MCF 10A (cell line): Measurements from ENCODE around the gene C10orf95. TPM values are rescaled to one million over a fixed set of nuclear protein-coding genes. Genes with fewer than 3 reads are reported as not detected.

Source experiments
- BruUV-seq: library from RNA; stranded (reverse); fragments of 400-500 nt; replicated peaks from 2 replicates; lab custom pipeline; 2021; lab: Mats Ljungman, UMichigan
- CTCF ChIA-PET: fragments of 300-600 bp; sonication (Branson Sonifier 250); formaldehyde crosslinking; extraction: SDS; loops from one replicate; lab custom pipeline; 2021; ENCODE audit warnings: antibody characterized with exemption, inconsistent platforms; lab: Yijun Ruan, JAX
- POLR2A ChIA-PET: fragments of 300-600, 350-650 bp; sonication (Branson Sonifier 250); formaldehyde crosslinking; extraction: SDS; loops from one replicate; lab custom pipeline; 2020; ENCODE audit warnings: antibody characterized with exemption, inconsistent platforms; lab: Yijun Ruan, JAX
- DNase-seq: peaks from one replicate; pipeline ENCODE4 v3.0.0-alpha.2; 2018; ENCODE audit not compliant: unreplicated experiment
- H3K27ac Mint-ChIP-seq: one replicate; pipeline ENCODE4 v1.8.0; 2022; ENCODE audit warnings: mild to moderate bottlenecking, low read depth, mixed read lengths; ENCODE audit not compliant: unreplicated experiment
- H3K27me3 Mint-ChIP-seq: one replicate; pipeline ENCODE4 v1.8.0; 2022; ENCODE audit warnings: mixed read lengths; ENCODE audit not compliant: insufficient read depth, unreplicated experiment
- H3K36me3 Mint-ChIP-seq: one replicate; pipeline ENCODE4 v1.8.0; 2022; ENCODE audit warnings: mild to moderate bottlenecking, moderate library complexity, mixed read lengths; ENCODE audit not compliant: insufficient read depth, unreplicated experiment
- H3K4me1 Mint-ChIP-seq: one replicate; pipeline ENCODE4 v1.8.0; 2022; ENCODE audit warnings: mixed read lengths; ENCODE audit not compliant: insufficient read depth, unreplicated experiment
- H3K4me3 Mint-ChIP-seq: one replicate; pipeline ENCODE4 v1.8.0; 2022; ENCODE audit warnings: mild to moderate bottlenecking, moderate library complexity, mixed read lengths; ENCODE audit not compliant: unreplicated experiment
- H3K9me3 Mint-ChIP-seq: one replicate; pipeline ENCODE4 v1.8.0; 2022; ENCODE audit warnings: mixed read lengths; ENCODE audit not compliant: unreplicated experiment
- CTCF ChIP-seq: fragments of 200-600 bp; IDR thresholded peaks from one replicate; pipeline ENCODE4 v1.8.0; 2022; ENCODE audit warnings: antibody characterized with exemption, mild to moderate bottlenecking; ENCODE audit not compliant: unreplicated experiment
- intact Hi-C: fragments of 100-400 bp; cut with micrococcal nuclease; formaldehyde crosslinking; loops from 2 replicates; pipeline ENCODE4 v1.14.1; 2022
- total RNA-seq: library from RNA; stranded (reverse); gene quantifications from 2 replicates; pipeline ENCODE4 v1.2.3, GENCODE V29; 2022

The C10orf95 gene
- total RNA-seq, 1 experiment from 2014 or later: 0.63 TPM

GRCh38 chr10:102403115-102403514, 48.2 kb downstream of the C10orf95 start:
- H3K36me3 Mint-ChIP-seq: peaks cover 41% of the 10 kb centered on the region
- H3K4me1 Mint-ChIP-seq: peaks cover 22% of the 10 kb centered on the region
- intact Hi-C loops: loop anchor here (2.0 kb wide), 1 partner anchor 18 kb away; the partner anchor contains the start of gene FBXL15
- no peak for DNase-seq
- no peak for TF ChIP-seq CTCF
- no peak overlapping the region for H3K4me3 Mint-ChIP-seq
- no peak overlapping the region for H3K27ac Mint-ChIP-seq
- BruUV-seq: no TSS peak
- H3K27me3 Mint-ChIP-seq: peaks cover 6% of the 10 kb centered on the region
- ChIA-PET CTCF (interaction anchor here (0.5 to 2.9 kb wide), 14 partner anchors 9 to 244 kb away, joined by 3 to 11 read pairs (median 4); no protein-coding TSS in a partner anchor), POLR2A (interaction anchor here (0.7 to 8.4 kb wide), 4 partner anchors 8 to 99 kb away, joined by 3 to 90 read pairs (median 4); partner anchors contain the start of genes ACTR1A, FBXL15 and NFKB2)
- H3K9me3 Mint-ChIP-seq: no peaks in the 10 kb centered on the region

GRCh38 chr10:102402512-102402896, 48.8 kb downstream of the C10orf95 start:
- no TSS peak for BruUV-seq
- Mint-ChIP-seq H3K27ac (no peak overlapping the region), H3K27me3 (peaks cover under 1% of the 10 kb centered on the region), H3K9me3 (no peaks in the 10 kb centered on the region), H3K4me3 (no peak overlapping the region), H3K4me1 (peaks cover 23% of the 10 kb centered on the region), H3K36me3 (peaks cover 47% of the 10 kb centered on the region)
- CTCF ChIA-PET: interaction anchor here (0.5 to 10.5 kb wide), 11 partner anchors 9 to 238 kb away, joined by 3 to 137 read pairs (median 5); partner anchors contain the start of genes CUEDC2 and FBXL15
- intact Hi-C loops: loop anchor here (2.0 kb wide), 1 partner anchor 18 kb away; the partner anchor contains the start of gene FBXL15
- no peak for DNase-seq
- POLR2A ChIA-PET: interaction anchor here (0.7 to 8.4 kb wide), 7 partner anchors 9 to 178 kb away, joined by 3 to 90 read pairs (median 4); partner anchors contain the start of genes ACTR1A, C10orf95, CUEDC2 and FBXL15
- no peak for TF ChIP-seq CTCF

GRCh38 chr10:102401735-102402511, 49.4 kb downstream of the C10orf95 start:
- intact Hi-C loops: loop anchor here (2.0 kb wide), 1 partner anchor 19 kb away; the partner anchor contains the start of gene FBXL15
- peak; percentile 87 for DNase-seq
- H3K4me1 Mint-ChIP-seq: peaks cover 23% of the 10 kb centered on the region
- H3K9me3 Mint-ChIP-seq: no peaks in the 10 kb centered on the region
- CTCF ChIA-PET: interaction anchor here (0.5 to 10.5 kb wide), 10 partner anchors 8 to 230 kb away, joined by 3 to 137 read pairs (median 4); partner anchors contain the start of genes CUEDC2 and FBXL15
- POLR2A ChIA-PET: interaction anchor here (0.7 to 8.4 kb wide), 9 partner anchors 8 to 177 kb away, joined by 3 to 90 read pairs (median 4); partner anchors contain the start of genes C10orf95, CUEDC2 and FBXL15
- no TSS peak for BruUV-seq
- peak overlapping the region; percentile 48 for H3K4me3 Mint-ChIP-seq
- H3K27ac Mint-ChIP-seq: no peak overlapping the region
- H3K36me3 Mint-ChIP-seq: peaks cover 50% of the 10 kb centered on the region
- no peaks in the 10 kb centered on the region for H3K27me3 Mint-ChIP-seq
- no peak for TF ChIP-seq CTCF

GRCh38 chr10:102401342-102401654, 50.0 kb downstream of the C10orf95 start:
- CTCF ChIA-PET: interaction anchor here (0.9 to 10.5 kb wide), 6 partner anchors 10 to 232 kb away, joined by 3 to 137 read pairs (median 13); partner anchors contain the start of gene FBXL15
- no peaks in the 10 kb centered on the region for H3K9me3 Mint-ChIP-seq
- H3K27me3 Mint-ChIP-seq: no peaks in the 10 kb centered on the region
- no peak for TF ChIP-seq CTCF
- intact Hi-C loops: no loop called here
- H3K36me3 Mint-ChIP-seq: peaks cover 50% of the 10 kb centered on the region
- DNase-seq: no peak
- H3K4me1 Mint-ChIP-seq: peaks cover 23% of the 10 kb centered on the region
- no peak overlapping the region for H3K27ac Mint-ChIP-seq
- POLR2A ChIA-PET: interaction anchor here (0.7 to 8.4 kb wide), 8 partner anchors 7 to 172 kb away, joined by 3 to 90 read pairs (median 4); partner anchors contain the start of genes C10orf95, CUEDC2 and FBXL15
- peak overlapping the region; percentile 48 for H3K4me3 Mint-ChIP-seq
- BruUV-seq: no TSS peak
